C4-2B (cell line): ENCODE data around the gene GALNTL6.
A peak's percentile ranks its signal among the peaks of the same experiment; 100 is the strongest.

Experiments
- H3K27ac ChIP-seq: fragments of 450-650 bp; 2 replicates; pipeline ENCODE4 v1.5.1; 2017
- ZFX ChIP-seq: fragments of 450-650 bp; IDR thresholded peaks from 2 replicates; pipeline ENCODE4 v1.6.1; 2017
- TF ChIP-seq, protein P1 (sequence below): fragments of 450-650 bp; conservative IDR thresholded peaks from 2 replicates; pipeline ENCODE4 v1.5.1; 2017; ENCODE audit warnings: mild to moderate bottlenecking

GALNTL6 gene

GRCh38 chr4:172851534-172851933 is 1038.3 kb downstream of the GALNTL6 start:
- H3K27ac ChIP-seq = no peak overlapping the region
- no peak for TF ChIP-seq ZFX
- TF ChIP-seq, protein P1, sequence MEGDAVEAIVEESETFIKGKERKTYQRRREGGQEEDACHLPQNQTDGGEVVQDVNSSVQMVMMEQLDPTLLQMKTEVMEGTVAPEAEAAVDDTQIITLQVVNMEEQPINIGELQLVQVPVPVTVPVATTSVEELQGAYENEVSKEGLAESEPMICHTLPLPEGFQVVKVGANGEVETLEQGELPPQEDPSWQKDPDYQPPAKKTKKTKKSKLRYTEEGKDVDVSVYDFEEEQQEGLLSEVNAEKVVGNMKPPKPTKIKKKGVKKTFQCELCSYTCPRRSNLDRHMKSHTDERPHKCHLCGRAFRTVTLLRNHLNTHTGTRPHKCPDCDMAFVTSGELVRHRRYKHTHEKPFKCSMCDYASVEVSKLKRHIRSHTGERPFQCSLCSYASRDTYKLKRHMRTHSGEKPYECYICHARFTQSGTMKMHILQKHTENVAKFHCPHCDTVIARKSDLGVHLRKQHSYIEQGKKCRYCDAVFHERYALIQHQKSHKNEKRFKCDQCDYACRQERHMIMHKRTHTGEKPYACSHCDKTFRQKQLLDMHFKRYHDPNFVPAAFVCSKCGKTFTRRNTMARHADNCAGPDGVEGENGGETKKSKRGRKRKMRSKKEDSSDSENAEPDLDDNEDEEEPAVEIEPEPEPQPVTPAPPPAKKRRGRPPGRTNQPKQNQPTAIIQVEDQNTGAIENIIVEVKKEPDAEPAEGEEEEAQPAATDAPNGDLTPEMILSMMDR = no peak

- TF ChIP-seq, protein P1 = no peak
- TF ChIP-seq ZFX = no peak
- no peak overlapping the region for H3K27ac ChIP-seq
These were observed 1043.8 kb downstream of the GALNTL6 start for GRCh38 chr4:172857026-172857425.

DNA sequence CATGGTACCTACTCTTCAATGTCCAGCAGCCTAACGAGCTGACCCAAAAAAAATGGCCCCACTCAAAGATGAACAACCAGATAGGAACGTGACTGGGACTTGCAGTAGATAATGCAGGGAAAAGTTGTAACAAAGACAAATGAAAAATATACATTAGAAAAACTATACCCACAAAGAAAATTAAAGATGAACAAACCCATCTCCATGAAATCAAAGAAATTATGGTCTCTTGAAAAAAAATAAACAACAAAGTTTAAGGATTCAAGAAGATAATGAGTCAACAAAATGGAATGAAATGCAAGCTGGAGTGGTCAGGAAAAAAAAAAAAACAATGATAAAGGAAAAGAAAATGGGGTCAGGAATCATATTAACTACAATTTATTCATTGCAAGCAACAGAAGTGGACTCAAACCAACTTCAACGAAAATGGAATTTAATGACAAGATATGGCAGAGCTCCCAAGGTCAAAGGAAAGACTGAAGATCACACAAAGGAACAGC is 1045.6 kb downstream of the GALNTL6 start:
- no peak for TF ChIP-seq ZFX
- TF ChIP-seq, protein P1 = no peak
- H3K27ac ChIP-seq = no peak overlapping the region

GRCh38 chr4:172865103-172865502 is 1051.9 kb downstream of the GALNTL6 start:
- no peak for TF ChIP-seq ZFX
- TF ChIP-seq, protein P1 = no peak
- H3K27ac ChIP-seq = no peak overlapping the region

- no peak overlapping the region for H3K27ac ChIP-seq
- TF ChIP-seq, protein P1 = peak; percentile 15; the same call in 1 of the 2 replicates
- TF ChIP-seq ZFX = no peak
These were observed 1052.4 kb downstream of the GALNTL6 start for GRCh38 chr4:172865531-172866127.

DNA sequence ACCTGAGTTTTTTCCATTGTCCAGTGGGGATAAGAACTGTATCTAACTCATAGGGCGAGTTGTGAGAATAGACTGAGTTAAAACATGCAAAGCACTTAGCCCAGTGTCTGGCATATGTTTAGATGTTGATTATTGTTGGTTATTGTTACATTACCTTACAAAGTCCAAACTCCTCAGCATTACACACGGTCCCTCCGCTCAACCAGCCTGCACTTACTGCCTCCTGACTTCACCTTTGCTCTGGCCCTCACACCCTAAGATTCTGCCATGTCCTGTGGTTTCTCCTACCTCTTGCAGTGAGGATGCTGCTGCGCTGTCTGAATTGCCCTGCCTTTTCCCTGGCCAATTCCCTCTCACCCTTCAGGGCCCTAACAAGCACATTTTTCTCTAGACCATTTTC is 1053.2 kb downstream of the GALNTL6 start:
- TF ChIP-seq, protein P1 = no peak
- no peak for TF ChIP-seq ZFX
- H3K27ac ChIP-seq = no peak overlapping the region

- no peak overlapping the region for H3K27ac ChIP-seq
- TF ChIP-seq ZFX = no peak
- TF ChIP-seq, protein P1 = no peak
These were observed 1054.6 kb downstream of the GALNTL6 start for GRCh38 chr4:172867835-172868234.
